ENCODE measurements around the gene ZNF106.

Gene ZNF106

DNA sequence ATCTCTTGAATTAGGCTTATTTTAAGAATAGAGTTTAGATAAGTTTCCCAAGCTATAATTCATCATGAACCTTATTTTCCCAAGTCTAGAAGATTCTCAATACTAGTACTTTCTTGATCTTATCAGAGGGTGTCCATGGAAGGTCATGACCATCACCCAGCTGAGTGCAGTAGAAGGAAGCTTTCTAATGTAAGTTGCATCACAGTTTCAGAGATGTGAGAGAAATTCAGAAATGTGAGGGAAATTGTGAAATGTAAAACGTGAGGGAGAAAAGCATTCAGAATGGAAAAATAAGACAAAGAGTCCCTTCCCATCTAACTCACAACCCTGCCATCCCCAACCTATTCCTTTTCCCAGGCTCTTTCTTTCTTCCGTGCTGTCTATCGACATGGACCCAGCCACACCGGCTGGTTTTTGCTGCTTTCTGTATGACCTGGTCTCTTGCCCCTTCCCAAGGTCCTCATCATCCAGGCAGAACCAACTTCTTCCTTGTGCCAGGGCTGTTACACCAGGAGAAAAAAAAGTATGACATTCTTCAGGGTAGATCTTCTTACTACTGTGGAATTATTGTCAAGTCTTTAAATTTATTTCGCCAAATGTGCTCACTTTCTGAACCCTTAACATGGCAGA, 124.9 kb downstream of the ZNF106 start:
- DNase-seq: no peak

GRCh38 chr15:42364529-42364928, 126.4 kb downstream of the ZNF106 start:
- DNase-seq: no peak

- DNase-seq: no peak
Measured at GRCh38 chr15:42363942-42364341, 127.0 kb downstream of the ZNF106 start.

DNA sequence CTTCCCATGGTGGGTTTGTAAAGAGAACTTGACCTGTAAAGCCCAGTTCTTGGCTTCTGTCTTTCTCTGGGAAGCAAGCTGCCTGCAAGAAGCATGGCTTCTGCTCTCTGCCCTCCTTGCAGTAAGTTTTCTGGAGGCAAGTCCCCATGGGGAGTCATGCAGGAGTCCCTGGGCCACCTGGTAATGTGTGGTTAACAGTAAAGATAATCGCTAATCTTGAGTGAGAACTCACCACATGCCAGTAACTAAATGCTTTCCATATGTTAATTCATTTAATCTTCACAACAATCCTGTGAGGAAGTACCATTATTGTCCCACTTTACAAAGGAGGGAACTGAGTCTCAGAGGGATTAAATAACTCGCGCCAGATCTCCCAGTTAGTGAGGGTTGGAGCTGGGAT, 127.5 kb downstream of the ZNF106 start:
- DNase-seq: no peak
